Tibial nerve (tissue), 3 donors: Measurements from ENCODE around the gene ERVFRD-1.

Source experiments
- CTCF ChIP-seq, 5 experiments: fragments of 200-600 bp in 3 of 5; fragments of 450-650 bp in 2 of 5; sonication (generic) in 3 of 5; IDR thresholded peaks; one replicate each; pipeline ENCODE4 v1.5.1; 2016 to 2019; ENCODE audit warnings: antibody characterized with exemption in 5 of 5, mild to moderate bottlenecking in 3 of 5, moderate library complexity in 2 of 5
- POLR2A ChIP-seq, 2 donors: fragments of 450-650 bp; IDR thresholded peaks; one replicate each; pipeline ENCODE4 v1.6.1; 2017; ENCODE audit warnings: antibody characterized with exemption in 2 of 2, mild to moderate bottlenecking in 2 of 2, moderate library complexity in 2 of 2

- TF ChIP-seq CTCF (IDR thresholded peaks at IDR 0.05) (no peak), POLR2A (IDR thresholded peaks at IDR 0.05) (no peak)
Observed at GRCh38 chr6:11128608-11129007, 17.1 kb upstream of the ERVFRD-1 start.
